OCI-LY7 (cell line): ENCODE measurements around the gene KRTAP10-12. TPM values are rescaled to one million over a fixed set of nuclear protein-coding genes. Genes with fewer than 3 reads are reported as not detected.
"Not testable (repeated sequence)": the region's sequence is repeated elsewhere in the genome, so short reads cannot be mapped to it uniquely, and the experiment has no call there.

Experiments used
- Bru-seq: library from RNA; stranded (reverse); fragments of 400-500 nt; gene quantifications from one replicate; lab custom pipeline; 2021; lab: Mats Ljungman, UMichigan
- BruChase-seq, 2 experiments: library from RNA; stranded (reverse); fragments of 400-500 nt; gene quantifications; one replicate each; lab custom pipeline; 2021; lab: Mats Ljungman, UMichigan
- BruUV-seq: library from RNA; stranded (reverse); fragments of 400-500 nt; replicated peaks from 2 replicates; lab custom pipeline; 2021; lab: Mats Ljungman, UMichigan
- CTCF ChIA-PET: fragments of 300-600 bp; sonication (Branson Sonifier 250); formaldehyde crosslinking; loops from one replicate; lab custom pipeline; 2022; ENCODE audit warnings: antibody characterized with exemption; ENCODE audit not compliant: unreplicated experiment; lab: Charles Lee
- POLR2A ChIA-PET: fragments of 300-600 bp; sonication (Branson Sonifier 250); formaldehyde crosslinking; loops from one replicate; lab custom pipeline; 2022; ENCODE audit warnings: antibody characterized with exemption; lab: Charles Lee
- DNase-seq: peaks from one replicate; pipeline ENCODE4 v3.0.0-alpha.2; 2015; ENCODE audit warnings: low spot score
- H2AFZ ChIP-seq: fragments of 200-600 bp; sonication (generic), shearing (Covaris generic); 2 replicates; pipeline ENCODE4 v1.6.1; 2014; ENCODE audit warnings: mild to moderate bottlenecking, antibody characterized with exemption, low read length, moderate library complexity
- H3K27ac ChIP-seq: fragments of 200-600 bp; sonication (generic); 2 replicates; pipeline ENCODE4 v1.5.1; 2014; ENCODE audit warnings: mixed run types, low read depth, mild to moderate bottlenecking, moderate library complexity, low read length, inconsistent platforms; ENCODE audit not compliant: poor library complexity, severe bottlenecking
- H3K36me3 ChIP-seq: fragments of 200-600 bp; sonication (generic); 2 replicates; pipeline ENCODE4 v1.6.1; 2014; ENCODE audit warnings: mild to moderate bottlenecking, antibody characterized with exemption, low read length, moderate library complexity, mixed read lengths; ENCODE audit not compliant: insufficient read depth
- H3K4me1 ChIP-seq: fragments of 200-600 bp; sonication (generic); 2 replicates; pipeline ENCODE4 v1.5.1; 2014; ENCODE audit warnings: mild to moderate bottlenecking, low read length; ENCODE audit not compliant: insufficient read depth, poor library complexity, severe bottlenecking
- H3K4me2 ChIP-seq: fragments of 200-600 bp; sonication (generic); 2 replicates; pipeline ENCODE4 v1.6.1; 2014; ENCODE audit warnings: mild to moderate bottlenecking, low read length
- H3K4me3 ChIP-seq: fragments of 200-600 bp; sonication (generic); 2 replicates; pipeline ENCODE4 v1.5.1; 2014; ENCODE audit warnings: mild to moderate bottlenecking, low read depth, low read length; ENCODE audit not compliant: poor library complexity, severe bottlenecking
- H3K79me2 ChIP-seq: fragments of 200-600 bp; sonication (generic); 2 replicates; pipeline ENCODE4 v1.6.1; 2016; ENCODE audit warnings: low read depth, mild to moderate bottlenecking, low read length, moderate library complexity, mixed read lengths; ENCODE audit not compliant: insufficient read depth
- H3K9me2 ChIP-seq: fragments of 200-600 bp; sonication (generic); 2 replicates; pipeline ENCODE4 v1.6.1; 2016; ENCODE audit warnings: mild to moderate bottlenecking, low read length, mixed read lengths; ENCODE audit not compliant: insufficient read depth
- H3K9me3 ChIP-seq: fragments of 200-600 bp; sonication (generic); 2 replicates; pipeline ENCODE4 v1.6.1; 2014; ENCODE audit warnings: mild to moderate bottlenecking, mixed run types, low read length, mixed read lengths
- H4K20me1 ChIP-seq: fragments of 200-600 bp; sonication (generic); 2 replicates; pipeline ENCODE4 v1.6.1; 2014; ENCODE audit warnings: mild to moderate bottlenecking, antibody characterized with exemption, low read length, moderate library complexity, mixed read lengths; ENCODE audit not compliant: insufficient read depth
- CTCF ChIP-seq: fragments of 200-600 bp; sonication (generic); conservative IDR thresholded peaks from 2 replicates; pipeline ENCODE4 v1.5.1; 2014; ENCODE audit warnings: mild to moderate bottlenecking, antibody characterized with exemption, low read length, moderate library complexity, mixed read lengths
- EZH2phosphoT487 ChIP-seq: fragments of 200-600 bp; sonication (generic); IDR thresholded peaks from 2 replicates; pipeline ENCODE4 v1.6.1; 2018; ENCODE audit warnings: low read depth, borderline replicate concordance, mild to moderate bottlenecking, mixed run types, antibody characterized with exemption, low read length, moderate library complexity, mixed read lengths
- intact Hi-C: fragments of 100-400 bp; cut with micrococcal nuclease; formaldehyde crosslinking; loops from one replicate; pipeline ENCODE4 v1.10.0; 2022; ENCODE audit not compliant: unreplicated experiment
- long read RNA-seq: library from polyadenylated mRNA; stranded (forward); transcript quantifications from one replicate; pipeline ENCODE4 v2.0.0, GENCODE V29; 2022
- total RNA-seq, 2 experiments: library from RNA; depleted of rRNA in 1 of 2; stranded (reverse); fragments of >200 nt in 1 of 2; shearing (Covaris generic) in 1 of 2; gene quantifications; 2 replicates each; pipeline ENCODE4 v1.2.3, GENCODE V29; 2014 to 2022

The KRTAP10-12 gene, protein sequence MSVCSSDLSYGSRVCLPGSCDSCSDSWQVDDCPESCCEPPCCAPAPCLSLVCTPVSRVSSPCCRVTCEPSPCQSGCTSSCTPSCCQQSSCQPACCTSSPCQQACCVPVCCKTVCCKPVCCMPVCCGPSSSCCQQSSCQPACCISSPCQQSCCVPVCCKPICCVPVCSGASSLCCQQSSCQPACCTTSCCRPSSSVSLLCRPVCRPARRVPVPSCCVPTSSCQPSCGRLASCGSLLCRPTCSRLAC
- total RNA-seq (2014; rRNA removed; shearing (Covaris generic)) (not detected in 2 replicates), total RNA-seq (2022) (not detected in 2 replicates), Bru-seq, nascent RNA (not detected), BruChase-seq, experiment 1, labeled RNA remaining after a 6-hour chase (not detected), BruChase-seq, experiment 2, labeled RNA remaining after a 2-hour chase (not detected)
- long read RNA-seq: 0 reads

GRCh38 chr21:44697172-44697810 lies at the start of gene KRTAP10-12:
Gene KRTAP10-12, plus strand, starts transcription at chr21:44697172. Its CDS starts 30 bp downstream, at chr21:44697202.
- CTCF ChIA-PET, H3K4me2 ChIP-seq, H3K4me1 ChIP-seq, H3K9me3 ChIP-seq, H4K20me1 ChIP-seq, H3K36me3 ChIP-seq, H2AFZ ChIP-seq, H3K79me2 ChIP-seq, H3K4me3 ChIP-seq, POLR2A ChIA-PET, DNase-seq, H3K9me2 ChIP-seq, intact Hi-C loops, H3K27ac ChIP-seq, BruUV-seq: not testable (repeated sequence)

- H3K4me1 ChIP-seq: no peaks in the 10 kb centered on the region
These were observed 49.8 kb upstream of the KRTAP10-12 start for GRCh38 chr21:44647222-44647552.

More at GRCh38 chr21:44647222-44647552, 49.8 kb upstream of the KRTAP10-12 start:
- Histone ChIP-seq H3K36me3 (no peaks in the 10 kb centered on the region), H3K4me2 (no peak overlapping the region), H4K20me1 (no peaks in the 10 kb centered on the region), H3K9me3 (peaks cover 7% of the 10 kb centered on the region), H3K9me2 (no peaks in the 10 kb centered on the region), H2AFZ (no peak overlapping the region), H3K79me2 (no peaks in the 10 kb centered on the region), H3K4me3 (no peak overlapping the region), H3K27ac (no peak overlapping the region)
- POLR2A ChIA-PET: no interaction called here
- TF ChIP-seq CTCF (no peak), EZH2phosphoT487 (no peak)
- no TSS peak for BruUV-seq
- CTCF ChIA-PET: no interaction called here
- DNase-seq: no peak
- intact Hi-C loops: no loop called here
